H7 (cell line): ENCODE data around the gene IL17RC. TPM values are rescaled to one million over a fixed set of nuclear protein-coding genes. Genes with fewer than 3 reads are reported as not detected.
"Not testable (repeated sequence)": the region's sequence is repeated elsewhere in the genome, so short reads cannot be mapped to it uniquely, and the experiment has no call there.

ENCODE experiments used
- DNase-seq: peaks from one replicate; pipeline ENCODE4 v3.0.0; 2012
- H3K27me3 ChIP-seq: 2 replicates; pipeline ENCODE4 v1.6.0; 2011; ENCODE audit warnings: mild to moderate bottlenecking, low read length; ENCODE audit not compliant: control insufficient read depth, insufficient read depth
- H3K36me3 ChIP-seq: replicated peaks from 2 replicates; pipeline ENCODE4 v1.5.1; 2011; ENCODE audit warnings: low read length; ENCODE audit not compliant: control insufficient read depth, insufficient read depth
- H3K4me3 ChIP-seq: 2 replicates; pipeline ENCODE4 v1.5.1; 2011; ENCODE audit warnings: low read depth, mild to moderate bottlenecking, control low read depth, low read length, moderate library complexity; ENCODE audit not compliant: insufficient read depth
- total RNA-seq: library from RNA; depleted of rRNA; stranded (reverse); fragments of >200 nt; shearing (Covaris generic); gene quantifications from 2 replicates; pipeline ENCODE4 v1.2.3, GENCODE V29; 2014

IL17RC gene
- total RNA-seq, 1 experiment from 2014 or later: 11.6 TPM

DNA sequence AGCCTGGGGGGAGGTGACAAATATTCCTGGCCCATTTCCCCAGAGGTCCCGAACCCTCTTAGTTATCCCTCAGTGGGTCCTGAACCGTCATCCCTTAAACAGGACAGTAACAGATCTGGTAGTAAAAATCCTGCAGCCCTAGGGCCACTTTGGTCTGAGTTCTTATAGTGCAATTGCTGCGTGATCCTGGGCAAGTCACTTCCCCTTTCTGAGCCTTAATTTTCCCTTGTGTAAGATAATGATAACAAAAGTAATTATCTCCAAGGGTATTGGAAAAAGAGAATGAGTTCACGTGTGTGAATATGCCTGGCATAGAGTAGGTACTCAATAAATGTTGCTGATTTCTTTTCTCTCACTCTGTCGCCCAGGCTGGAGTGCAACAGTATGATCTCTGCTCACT is 29.4 kb upstream of the IL17RC start:
- H3K4me3 ChIP-seq: no peak overlapping the region
- no peaks in the 10 kb centered on the region for H3K27me3 ChIP-seq
- no peak for DNase-seq
- peaks cover 2% of the 10 kb centered on the region; the same call in 1 of the 2 replicates for H3K36me3 ChIP-seq

DNA sequence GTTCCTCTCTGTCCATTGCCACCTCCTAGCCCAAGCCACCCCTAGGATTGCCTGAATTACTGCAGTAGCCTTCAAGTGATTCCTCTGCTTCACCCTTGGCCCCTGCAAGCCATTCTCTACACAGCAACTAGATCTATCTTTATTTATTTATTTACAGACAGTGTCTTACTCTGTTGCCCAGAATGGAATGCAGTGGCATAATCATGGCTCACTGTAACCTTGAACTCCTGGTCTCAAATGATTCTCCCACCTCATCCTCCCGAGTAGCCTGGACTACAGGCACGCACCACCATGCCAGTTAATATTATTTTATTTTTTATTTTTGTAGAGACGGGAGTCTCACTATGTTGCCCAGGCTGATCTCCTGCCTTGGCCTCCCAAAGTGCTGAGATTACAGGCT is 28.4 kb upstream of the IL17RC start:
- Histone ChIP-seq H3K4me3 (no peak overlapping the region), H3K36me3 (peaks cover 8% of the 10 kb centered on the region), H3K27me3 (no peaks in the 10 kb centered on the region)
- DNase-seq: no peak

DNA sequence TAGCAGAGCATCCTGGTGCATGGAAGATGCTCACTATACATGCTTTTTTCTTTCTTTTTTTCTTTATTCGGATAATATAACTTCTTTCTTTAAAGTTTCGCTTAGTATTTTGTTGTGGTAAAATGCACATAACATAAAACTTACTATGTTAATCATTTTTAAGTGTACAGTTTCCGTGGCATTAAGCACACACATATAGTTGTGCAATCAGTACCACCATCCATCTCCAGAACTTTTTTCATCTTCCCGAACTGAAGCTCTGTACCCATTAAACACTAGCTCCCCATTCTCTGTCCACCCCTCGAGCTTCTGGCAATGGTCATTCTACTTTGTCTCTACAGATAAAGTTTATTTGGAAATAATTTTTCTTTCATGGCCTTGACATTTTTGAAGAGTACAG is 27.5 kb upstream of the IL17RC start:
- Histone ChIP-seq H3K27me3 (no peaks in the 10 kb centered on the region), H3K4me3 (no peak overlapping the region), H3K36me3 (peaks cover 8% of the 10 kb centered on the region)
- no peak for DNase-seq

DNA sequence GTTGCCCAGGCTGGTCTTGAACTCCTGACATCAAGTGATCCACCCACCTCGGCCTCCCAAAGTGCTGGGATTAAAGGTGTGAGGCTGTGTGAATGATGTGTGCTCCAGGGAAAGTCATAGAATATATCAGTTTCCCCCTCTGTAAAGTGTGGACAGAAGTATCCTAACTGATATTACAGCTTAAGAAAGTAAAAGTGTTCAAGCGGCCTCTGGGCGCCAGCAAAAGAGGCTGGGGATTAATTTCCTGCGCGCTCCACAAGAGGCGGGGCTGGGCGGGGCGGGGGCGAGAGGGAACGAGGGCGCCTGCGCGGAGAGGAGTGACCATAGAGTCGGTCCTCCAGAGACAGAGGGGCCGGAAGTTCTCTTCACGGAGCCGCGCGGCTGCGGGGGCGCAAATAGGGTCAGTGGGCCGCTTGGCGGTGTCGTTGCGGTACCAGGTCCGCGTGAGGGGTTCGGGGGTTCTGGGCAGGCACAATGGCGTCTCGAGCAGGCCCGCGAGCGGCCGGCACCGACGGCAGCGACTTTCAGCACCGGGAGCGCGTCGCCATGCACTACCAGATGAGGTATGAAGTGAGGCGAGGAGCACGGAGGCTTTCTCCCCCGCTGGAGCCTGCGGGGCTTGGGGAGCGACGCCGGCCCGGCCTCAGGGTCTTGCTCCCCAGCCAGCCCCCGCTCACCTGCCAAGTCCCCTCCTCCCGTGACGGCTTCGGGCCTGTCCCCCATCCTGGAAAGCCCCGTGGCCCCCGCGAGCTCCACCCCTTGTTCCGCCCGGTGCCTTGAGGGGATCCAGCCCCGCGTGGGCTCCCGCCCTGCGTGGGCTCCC is 26.4 kb upstream of the IL17RC start, which contains the start of gene JAGN1:
Gene JAGN1 (plus strand): TSS at position 362 of the 823 bp plus-strand sequence. CDS start 113 bp downstream, at position 475.
- Histone ChIP-seq H3K36me3 (peaks cover 8% of the 10 kb centered on the region), H3K4me3 (peak within 1 kb of the TSS; percentile 100), H3K27me3 (no peaks in the 10 kb centered on the region)
- DNase-seq: peak; percentile 98

DNA sequence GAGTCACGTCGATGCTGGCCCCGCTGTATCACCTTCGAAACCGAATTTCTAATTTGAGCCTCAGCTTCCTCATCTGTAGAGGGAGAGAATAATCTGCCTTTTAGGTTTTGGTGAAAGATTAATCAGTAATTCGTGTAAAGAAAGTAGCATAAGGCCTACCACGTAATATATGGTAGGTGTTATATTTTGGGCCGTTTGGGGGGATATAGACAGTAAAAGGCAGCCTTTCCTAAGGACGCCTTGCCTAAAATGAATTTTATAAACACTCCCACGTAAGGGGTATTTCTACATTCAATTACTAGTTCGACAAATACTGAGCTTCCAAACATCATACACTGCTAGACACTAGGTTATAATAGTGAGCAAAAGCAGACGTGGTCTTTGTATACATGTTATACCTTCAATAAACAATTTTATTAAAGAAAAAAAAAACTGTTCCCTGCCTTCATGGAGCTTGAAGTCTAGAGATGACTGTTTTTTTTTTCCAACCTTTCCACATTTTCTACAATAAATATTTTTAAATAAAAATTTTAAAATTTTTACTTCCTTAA is 25.8 kb upstream of the IL17RC start:
- DNase-seq: no peak
- H3K4me3 ChIP-seq: peak overlapping the region; percentile 100
- peaks cover 8% of the 10 kb centered on the region for H3K36me3 ChIP-seq
- H3K27me3 ChIP-seq: no peaks in the 10 kb centered on the region

DNA sequence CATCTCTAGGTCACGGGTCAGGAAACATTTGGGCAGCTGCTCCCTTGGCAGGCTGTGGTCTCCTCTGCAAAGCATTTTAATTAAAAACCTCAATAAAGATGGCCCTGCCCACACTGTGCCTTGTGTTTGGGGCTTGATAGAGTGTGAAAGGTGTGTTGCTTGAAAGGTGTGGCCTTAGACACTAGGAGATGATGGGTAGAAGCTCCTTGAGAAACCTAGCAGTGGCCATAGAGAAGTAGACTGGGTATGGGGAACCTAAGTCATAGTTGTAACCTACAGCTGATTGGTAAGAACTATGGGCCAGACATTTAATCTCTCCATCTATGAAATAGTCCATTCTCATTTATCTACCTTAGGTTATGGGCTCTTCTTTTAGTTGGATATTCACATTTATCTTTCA is 23.2 kb upstream of the IL17RC start:
- peaks cover 8% of the 10 kb centered on the region for H3K36me3 ChIP-seq
- H3K27me3 ChIP-seq: no peaks in the 10 kb centered on the region
- no peak overlapping the region for H3K4me3 ChIP-seq
- DNase-seq: no peak

DNA sequence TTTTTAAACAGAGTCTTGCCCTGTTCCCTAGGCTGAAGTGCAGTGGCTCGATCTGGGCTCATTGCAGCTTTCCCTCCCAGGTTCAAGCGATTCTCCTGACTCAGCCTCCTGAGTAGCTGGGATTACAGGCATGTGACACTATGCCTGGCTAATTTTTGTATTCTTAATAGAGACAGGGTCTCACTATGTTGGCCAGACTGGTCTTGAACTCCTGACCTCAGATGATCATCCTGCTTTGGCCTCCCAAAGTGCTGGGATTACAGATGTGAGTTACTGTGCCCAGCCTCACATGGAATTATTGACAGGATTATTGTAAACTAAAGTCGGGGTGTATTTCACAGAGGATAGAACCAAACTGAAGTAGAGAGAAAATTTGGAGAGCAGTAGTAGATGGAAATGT is 21.2 kb upstream of the IL17RC start:
- DNase-seq, H3K27me3 ChIP-seq, H3K36me3 ChIP-seq, H3K4me3 ChIP-seq: not testable (repeated sequence)

DNA sequence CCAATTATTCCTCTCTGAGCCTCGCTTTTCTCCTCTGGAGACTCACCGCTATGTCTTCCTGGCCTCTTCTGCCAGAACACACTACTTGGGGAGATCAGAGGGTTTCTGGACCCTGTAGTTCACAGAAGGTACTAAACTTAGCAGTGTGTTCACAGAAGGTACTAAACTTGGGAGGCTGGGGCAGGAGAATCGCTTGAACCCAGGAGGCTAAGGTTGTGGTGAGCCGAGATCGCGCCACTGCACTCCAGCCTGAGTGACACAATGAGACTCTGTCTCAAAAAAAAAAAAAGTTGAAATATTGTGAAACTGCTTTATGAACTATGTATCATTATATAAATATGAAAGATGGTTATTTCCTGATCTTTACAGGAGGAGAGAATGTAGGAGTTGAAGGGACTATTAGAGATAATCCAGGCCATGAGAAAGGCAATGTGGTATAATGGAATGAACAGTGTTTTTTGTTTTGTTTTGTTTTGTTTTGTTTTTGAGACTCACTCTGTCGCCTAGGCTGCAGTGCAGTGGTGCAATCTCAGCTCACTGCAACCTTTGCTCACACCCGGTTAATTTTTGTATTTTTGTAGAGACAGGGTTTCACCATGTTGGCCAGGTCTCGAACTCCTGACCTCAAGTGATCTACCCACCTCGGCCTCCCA is 20.0 kb upstream of the IL17RC start:
- H3K27me3 ChIP-seq: not testable (repeated sequence)

DNA sequence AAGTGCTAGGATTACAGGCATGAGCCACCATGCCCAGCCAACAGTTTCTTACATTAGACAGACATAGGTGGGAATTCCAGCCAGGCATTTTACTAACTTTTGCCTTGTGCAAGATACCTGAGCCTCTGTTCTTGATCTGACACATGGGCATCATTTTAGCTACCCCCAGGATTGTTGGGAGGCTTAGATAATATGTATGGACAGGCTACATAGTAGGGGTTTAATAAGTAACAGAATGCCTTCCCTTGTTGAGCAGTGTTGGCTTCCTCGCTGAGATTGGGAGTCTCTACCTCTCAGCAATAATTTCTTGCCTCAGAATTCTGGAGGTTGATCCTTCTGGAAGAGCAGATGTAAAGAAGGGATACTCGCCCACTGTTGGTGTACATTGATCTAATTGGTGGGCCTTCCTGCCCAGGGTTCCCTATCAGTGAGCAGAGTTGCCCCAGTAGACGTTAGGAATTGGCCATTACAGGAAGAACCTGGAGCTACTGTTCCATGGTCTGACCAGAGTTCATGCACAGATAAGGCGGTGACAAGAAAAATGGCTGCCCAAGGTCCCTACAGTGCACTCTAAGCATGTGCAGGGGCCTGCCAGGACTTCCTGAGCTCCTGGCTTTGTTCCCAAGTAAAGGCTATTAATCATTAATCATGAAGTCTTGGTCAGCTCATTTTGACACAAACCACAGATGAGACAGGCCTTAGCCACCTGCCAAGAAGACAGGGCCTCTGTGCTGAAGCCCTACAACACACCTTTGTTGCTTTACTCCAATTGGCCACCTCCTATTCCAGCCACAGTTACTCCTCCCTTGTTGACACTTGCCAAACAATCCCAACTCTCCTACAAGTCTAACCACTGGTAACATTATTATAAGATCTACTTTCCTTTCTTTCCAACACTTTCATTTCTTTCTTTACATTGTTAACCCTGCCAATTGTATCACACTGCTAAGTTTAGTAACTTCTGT is 19.2 kb upstream of the IL17RC start:
- Histone ChIP-seq H3K36me3 (peaks cover 6% of the 10 kb centered on the region), H3K27me3 (no peaks in the 10 kb centered on the region), H3K4me3 (no peak overlapping the region)
- no peak for DNase-seq

More for the DNA sequence above, 20.0 kb upstream of the IL17RC start:
- H3K4me3 ChIP-seq, DNase-seq, H3K36me3 ChIP-seq: not testable (repeated sequence)

DNA sequence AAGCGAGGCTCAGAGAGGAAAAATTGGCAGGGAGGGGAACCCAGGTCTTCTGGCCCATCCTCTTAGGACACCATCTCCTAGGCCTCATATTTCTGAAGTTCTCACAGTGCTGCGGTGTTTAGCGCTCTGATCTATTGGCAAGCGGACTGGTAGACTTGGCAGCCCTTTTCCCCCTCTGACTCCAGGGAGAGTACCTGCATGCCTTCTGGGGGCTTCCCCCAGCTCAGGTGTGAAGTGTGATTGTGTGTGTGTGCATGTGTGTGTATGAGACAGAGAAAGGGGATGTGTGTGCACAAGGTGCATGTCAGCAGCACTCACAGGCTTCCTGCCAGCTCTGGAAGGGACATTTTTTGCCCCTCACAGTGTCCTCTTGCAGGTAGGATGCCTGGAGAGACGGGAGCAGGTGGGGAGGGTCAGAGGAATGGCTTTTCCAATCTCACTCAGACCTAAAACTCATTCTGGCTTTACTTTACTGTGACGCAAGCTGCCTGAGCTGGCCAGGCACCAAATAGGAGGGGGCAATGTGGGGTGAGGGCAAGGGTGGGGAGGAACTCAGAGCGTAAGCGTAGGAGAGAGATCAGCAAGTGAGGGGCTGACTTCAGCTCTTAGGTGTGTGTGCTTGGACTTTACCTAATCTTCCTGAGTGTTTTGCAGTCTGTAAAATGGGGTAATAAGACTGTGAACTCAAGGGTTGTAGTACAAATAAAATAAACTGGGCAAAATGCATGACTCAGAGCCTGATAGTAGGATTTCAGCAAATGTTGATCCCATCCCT is 18.2 kb upstream of the IL17RC start:
- Histone ChIP-seq H3K4me3 (no peak overlapping the region), H3K36me3 (no peaks in the 10 kb centered on the region), H3K27me3 (no peaks in the 10 kb centered on the region)
- DNase-seq: no peak

DNA sequence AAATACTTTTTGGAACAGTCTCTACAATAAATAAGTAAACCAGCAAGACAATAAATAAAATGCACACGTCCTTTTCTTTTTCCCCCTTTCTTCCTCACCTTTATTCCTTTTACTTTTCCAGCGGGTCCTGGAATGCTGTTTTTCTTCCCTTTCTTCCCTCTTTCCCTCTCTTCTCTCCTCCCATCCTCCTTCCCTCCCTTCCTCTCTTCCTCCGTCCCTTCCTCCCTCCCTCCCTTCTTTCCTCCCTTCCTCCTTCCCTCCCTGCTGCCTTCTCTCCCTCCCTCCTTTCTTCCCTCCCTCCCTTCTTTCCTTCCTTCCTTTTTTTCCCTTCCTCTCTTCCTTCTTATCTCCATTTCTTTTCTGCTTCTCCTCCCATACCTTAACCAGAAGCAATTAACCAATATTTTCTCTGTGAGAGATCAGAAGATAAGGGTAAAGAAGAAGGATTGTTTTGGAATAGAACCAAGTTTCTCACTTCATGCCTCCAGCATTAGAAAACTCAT is 17.6 kb upstream of the IL17RC start:
- no peaks in the 10 kb centered on the region for H3K36me3 ChIP-seq
- H3K27me3 ChIP-seq: no peaks in the 10 kb centered on the region
- no peak overlapping the region for H3K4me3 ChIP-seq
- DNase-seq: no peak

DNA sequence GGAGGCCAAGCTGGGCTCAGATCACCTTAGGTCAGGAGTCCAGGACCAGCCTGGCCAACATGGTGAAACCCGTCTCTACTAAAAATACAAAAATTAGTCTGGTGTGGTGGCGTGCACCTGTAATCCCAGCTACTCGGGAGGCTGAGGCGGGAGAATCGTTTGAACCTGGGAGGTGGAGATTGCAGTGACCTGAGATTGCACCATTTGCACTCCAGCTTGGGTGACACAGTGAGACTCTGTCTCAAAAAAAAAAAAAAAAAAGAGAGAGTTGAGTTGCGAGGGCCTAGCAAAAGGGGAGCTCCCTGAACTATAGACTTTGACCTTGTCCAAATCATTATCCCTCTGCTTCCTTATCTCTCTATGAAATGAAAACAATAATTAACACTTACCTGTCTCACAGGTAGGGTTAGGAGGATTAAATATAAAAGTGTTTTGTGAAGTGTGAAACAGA is 15.9 kb upstream of the IL17RC start:
- not testable (repeated sequence) for H3K4me3 ChIP-seq, DNase-seq, H3K36me3 ChIP-seq, H3K27me3 ChIP-seq

DNA sequence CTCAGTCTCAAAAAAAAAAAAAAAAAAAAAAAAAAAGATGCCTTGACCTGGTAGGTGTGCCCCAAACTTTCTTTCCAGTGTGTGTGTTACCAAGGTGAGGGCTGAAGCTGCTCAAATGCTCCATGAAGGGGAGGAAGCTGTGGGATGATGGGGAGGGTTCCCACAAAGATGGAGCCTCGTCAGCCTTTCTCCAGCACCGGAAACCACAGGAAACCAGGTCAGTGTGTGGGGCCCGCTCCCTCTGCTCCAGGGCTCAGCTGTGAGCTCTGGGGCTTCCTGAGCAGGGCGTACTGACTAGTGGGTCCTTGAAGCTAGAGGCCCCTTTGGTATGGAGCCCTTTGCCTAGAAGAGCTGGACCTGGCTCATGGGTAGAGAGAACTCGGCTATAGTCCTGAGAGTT is 14.9 kb upstream of the IL17RC start:
- Histone ChIP-seq H3K36me3 (no peaks in the 10 kb centered on the region; the same call in 1 of the 2 replicates), H3K4me3 (no peak overlapping the region), H3K27me3 (no peaks in the 10 kb centered on the region)
- no peak for DNase-seq
